Heart right ventricle (tissue), 16 donors: ENCODE measurements around the gene LAPTM5. TPM values are rescaled to one million over a fixed set of nuclear protein-coding genes. Genes with fewer than 3 reads are reported as not detected.

Experiments used
- ATAC-seq, 8 donors: fragments of 200-7000 bp; cut with Tn5 transposase; one replicate each; pipeline ENCODE4 v1.9.1; 2020; ENCODE audit warnings: mild to moderate bottlenecking in 8 of 8, moderate library complexity in 8 of 8, moderate number of reproducible peaks in 1 of 8
- DNase-seq, 2 donors: peaks; one replicate each; pipeline ENCODE4 v3.0.0-alpha.2; 2020
- H3K27ac ChIP-seq, 10 donors: fragments of 200-600 bp; sonication (generic) in 2 of 10; one replicate each; pipeline versions ENCODE4 v1.5.0 to v1.8.0; 2020 to 2022; ENCODE audit warnings: mild to moderate bottlenecking in 3 of 10
- H3K27me3 ChIP-seq, 7 donors: fragments of 200-600 bp; one replicate each; pipeline ENCODE4 v1.8.0; 2021 to 2022; ENCODE audit warnings: mild to moderate bottlenecking in 2 of 7
- H3K36me3 ChIP-seq, 9 donors: fragments of 200-600 bp; sonication (generic) in 1 of 9; one replicate each; pipeline versions ENCODE4 v1.5.0 to v1.8.0; 2020 to 2022; ENCODE audit warnings: mild to moderate bottlenecking in 2 of 9
- H3K4me1 ChIP-seq, 9 donors: fragments of 200-600 bp; sonication (generic) in 1 of 9; one replicate each; pipeline versions ENCODE4 v1.5.0 to v1.8.0; 2020 to 2022; ENCODE audit warnings: mild to moderate bottlenecking in 4 of 9
- H3K4me3 ChIP-seq, 10 donors: fragments of 200-600 bp; sonication (generic) in 2 of 10; one replicate each; pipeline versions ENCODE4 v1.5.0 to v1.8.0; 2020 to 2022; ENCODE audit warnings: mild to moderate bottlenecking in 7 of 10, moderate library complexity in 2 of 10
- H3K9me3 ChIP-seq, 11 donors: fragments of 200-600 bp in 10 of 11; sonication (generic) in 2 of 11; one replicate each; pipeline versions ENCODE4 v1.5.0 to v1.8.0; 2013 to 2022; ENCODE audit warnings: mild to moderate bottlenecking in 2 of 11, control low read depth in 1 of 11, moderate library complexity in 1 of 11
- WGBS, 2 donors: extraction: QIAGEN DNeasy Blood & Tissue Kit; methylation state at CpG; one replicate each; pipeline ENCODE4 v1.1.7; 2013; ENCODE audit warnings: inconsistent platforms in 1 of 2; 5-methylcytosine and 5-hydroxymethylcytosine counted together
- intact Hi-C, 10 donors: fragments of 100-400 bp; cut with DNase I; formaldehyde crosslinking; loops; one replicate each; pipeline versions ENCODE4 v1.11.1 to v1.14.2; 2022
- polyA plus RNA-seq, 2 donors: library from polyadenylated mRNA; stranded (reverse); fragments of 200-250 nt; gene quantifications; one replicate each; pipeline ENCODE4 v1.2.3, GENCODE V29; 2013
- total RNA-seq, 10 donors: library from RNA; stranded (reverse); fragmentation: NEBNext Ultra II Directional in 3 of 10; extraction: Animal tissue kit (Norgen Biotek cat#: 25700) in 3 of 10; gene quantifications; one replicate each; pipeline versions ENCODE4 v1.2.1 to v1.2.4, GENCODE V29; 2021 to 2023
- TF ChIP-seq, protein P1 (sequence below), 9 donors: fragments of 200-600 bp; sonication (generic) in 2 of 9; IDR thresholded peaks; one replicate each; pipeline versions ENCODE4 v1.5.0 to v1.8.0; 2021 to 2022; ENCODE audit warnings: antibody characterized with exemption in 9 of 9, mild to moderate bottlenecking in 5 of 9, moderate library complexity in 1 of 9
- donor health status: Arrhythmogenic right ventricular cardiomyopathy.
- donor health status: ischemic (EF 13 %, LVEDD 7.1; RV severe dilation, severe dysfunction).
- donor health status: healthy with polysubstance abuse.
- donor health status: DM: no; HTN: yes; CAD: no.
- donor health status: DM: no; HTN: no; CAD: no.
- donor health status: ischemic (EF 25% LVEDD 6.9; RV normal size, moderate dysfunction).
- donor health status: ischemic (EF 25% LVEDD 5.7; RV mildly dilated, moderate dysfunction).
- donor health status: healthy.
- donor health status: DM: yes; HTN: yes; CAD: no.
- donor health status: Ischemic cardiomyopathy.
- donor health status: ischemic (EF 35%, LVEDD 5.7; RV mildly dilated, moderate dysfunction).
- donor health status: nonischemic (EF 11% LVEDD 7.7; RV severe dilation, severe dysfunction).
- donor health status: DM: yes; HTN: yes; CAD: no.
- donor health status: PGD.
- donor health status: ischemic (EF 29% LVEDD 5.4; RV normal size, mild dysfunction).
- donor health status: nonischemic (EF 23%, LVEDD 6.1; RV moderate dilation, normal function).

Gene LAPTM5
- total and polyA plus RNA-seq, 12 donors = 5.9 to 114 (median 13.9) TPM

DNA sequence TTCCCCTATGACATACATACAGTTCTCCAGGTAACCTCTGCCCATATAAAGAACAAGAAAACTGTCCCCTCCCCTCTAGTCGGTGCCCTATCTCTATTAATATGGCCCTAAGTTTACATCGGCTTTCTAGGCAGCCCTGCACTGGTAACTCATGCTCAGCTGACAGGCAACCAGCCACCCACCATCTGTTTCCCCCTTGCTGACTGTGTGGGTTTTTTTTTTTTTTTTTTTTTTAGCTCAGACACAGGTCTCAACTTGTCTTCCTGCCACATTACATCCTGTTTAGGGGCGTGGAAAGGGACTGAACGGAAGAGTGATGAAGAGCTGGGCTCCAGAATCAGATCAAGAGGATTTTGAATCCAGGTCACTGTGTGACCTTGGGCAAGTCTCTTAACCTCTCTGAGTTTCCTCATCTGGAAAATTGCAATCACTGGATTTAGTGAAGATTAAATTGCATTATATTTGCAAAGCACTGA is 14.0 kb downstream of the LAPTM5 start:
- Histone ChIP-seq H3K9me3 (no peaks in the 10 kb centered on the region), H3K4me3 (peak overlapping the region in 1 of 10 donors; percentile 14), H3K36me3 (peaks cover 0 to 55% (median 0%) of the 10 kb centered on the region in 9 donors), H3K27me3 (peaks cover 0 to 5% (median 0%) of the 10 kb centered on the region in 7 donors), H3K27ac (peak overlapping the region in 1 of 10 donors; percentile 85), H3K4me1 (peaks cover 0 to 81% (median 0%) of the 10 kb centered on the region in 9 donors)
- no peak for DNase-seq
- intact Hi-C loops = no loop called here
- TF ChIP-seq, protein P1, sequence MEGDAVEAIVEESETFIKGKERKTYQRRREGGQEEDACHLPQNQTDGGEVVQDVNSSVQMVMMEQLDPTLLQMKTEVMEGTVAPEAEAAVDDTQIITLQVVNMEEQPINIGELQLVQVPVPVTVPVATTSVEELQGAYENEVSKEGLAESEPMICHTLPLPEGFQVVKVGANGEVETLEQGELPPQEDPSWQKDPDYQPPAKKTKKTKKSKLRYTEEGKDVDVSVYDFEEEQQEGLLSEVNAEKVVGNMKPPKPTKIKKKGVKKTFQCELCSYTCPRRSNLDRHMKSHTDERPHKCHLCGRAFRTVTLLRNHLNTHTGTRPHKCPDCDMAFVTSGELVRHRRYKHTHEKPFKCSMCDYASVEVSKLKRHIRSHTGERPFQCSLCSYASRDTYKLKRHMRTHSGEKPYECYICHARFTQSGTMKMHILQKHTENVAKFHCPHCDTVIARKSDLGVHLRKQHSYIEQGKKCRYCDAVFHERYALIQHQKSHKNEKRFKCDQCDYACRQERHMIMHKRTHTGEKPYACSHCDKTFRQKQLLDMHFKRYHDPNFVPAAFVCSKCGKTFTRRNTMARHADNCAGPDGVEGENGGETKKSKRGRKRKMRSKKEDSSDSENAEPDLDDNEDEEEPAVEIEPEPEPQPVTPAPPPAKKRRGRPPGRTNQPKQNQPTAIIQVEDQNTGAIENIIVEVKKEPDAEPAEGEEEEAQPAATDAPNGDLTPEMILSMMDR (IDR thresholded peaks at IDR 0.05) = no peak
- WGBS, 2 donors = 50 to 74% methylated on average over 4 of the region's 4 CpGs
- ATAC-seq = peak in 4 of 8 donors; percentile 18 to 37 (median 24)

DNA sequence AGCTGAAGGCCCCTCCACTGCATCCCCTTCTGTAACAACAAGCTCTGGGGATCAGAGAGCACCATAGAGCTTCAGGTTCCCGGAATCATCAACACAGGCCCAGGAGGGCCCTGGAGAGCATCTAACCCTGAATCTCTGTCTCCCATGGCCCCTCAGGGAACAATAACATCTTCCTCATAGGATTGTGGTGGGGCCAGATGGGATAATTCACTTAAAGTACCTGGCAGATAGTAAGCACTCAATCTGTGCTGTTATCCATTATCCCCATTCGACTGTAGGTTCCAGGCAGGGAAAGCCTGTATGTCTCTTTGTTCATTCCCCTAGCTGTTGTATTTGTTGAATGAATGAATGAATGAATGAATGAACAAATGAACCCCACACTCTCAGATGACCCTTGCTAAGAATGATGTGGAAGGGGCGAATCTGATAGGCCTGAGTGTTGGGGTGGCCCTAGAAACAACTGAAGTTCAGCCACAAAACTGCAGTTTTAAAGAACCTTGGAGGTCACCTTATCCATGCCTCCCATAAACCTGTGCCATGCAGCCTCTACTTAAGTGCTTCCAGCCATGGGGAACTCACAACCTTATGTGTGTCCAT is 14.5 kb downstream of the LAPTM5 start:
- WGBS, 2 donors = 91 to 93% methylated on average over 3 of the region's 3 CpGs
- intact Hi-C loops = no loop called here
- Histone ChIP-seq H3K27ac (peak overlapping the region in 1 of 10 donors; percentile 38), H3K9me3 (no peaks in the 10 kb centered on the region), H3K36me3 (peaks cover 0 to 61% (median 0%) of the 10 kb centered on the region in 9 donors), H3K27me3 (peaks cover 0 to 5% (median 0%) of the 10 kb centered on the region in 7 donors), H3K4me3 (no peak overlapping the region), H3K4me1 (peaks cover 0 to 75% (median 0%) of the 10 kb centered on the region in 9 donors)
- TF ChIP-seq, protein P1 (IDR thresholded peaks at IDR 0.05) = no peak
- ATAC-seq (no peak), DNase-seq (no peak)

GRCh38 chr1:30742300-30742962 is 15.1 kb downstream of the LAPTM5 start:
- peaks cover 0 to 69% (median 0%) of the 10 kb centered on the region in 9 donors for H3K4me1 ChIP-seq
- ATAC-seq (no peak), DNase-seq (no peak)
- 80 to 86% methylated on average over 11 of the region's 11 CpGs for WGBS, 2 donors
- peaks cover 0 to 5% (median 0%) of the 10 kb centered on the region in 7 donors for H3K27me3 ChIP-seq
- TF ChIP-seq, protein P1 (IDR thresholded peaks at IDR 0.05) = no peak
- intact Hi-C loops = no loop called here
- no peak overlapping the region for H3K4me3 ChIP-seq
- no peak overlapping the region for H3K27ac ChIP-seq
- peaks cover 0 to 67% (median 0%) of the 10 kb centered on the region in 9 donors for H3K36me3 ChIP-seq
- H3K9me3 ChIP-seq = no peaks in the 10 kb centered on the region

- H3K4me1 ChIP-seq = peaks cover 0 to 58% (median 0%) of the 10 kb centered on the region in 9 donors
- peaks cover 0 to 5% (median 0%) of the 10 kb centered on the region in 7 donors for H3K27me3 ChIP-seq
- H3K4me3 ChIP-seq = no peak overlapping the region
- H3K9me3 ChIP-seq = no peaks in the 10 kb centered on the region
- H3K27ac ChIP-seq = peak overlapping the region in 1 of 10 donors; percentile 57
- ATAC-seq = no peak
- TF ChIP-seq, protein P1 (IDR thresholded peaks at IDR 0.05) = no peak
- intact Hi-C loops = no loop called here
- no peak for DNase-seq
- H3K36me3 ChIP-seq = peaks cover 0 to 71% (median 0%) of the 10 kb centered on the region in 9 donors
- 62 to 66% methylated on average over 12 of the region's 12 CpGs for WGBS, 2 donors
Observed at GRCh38 chr1:30741239-30741894, 16.2 kb downstream of the LAPTM5 start.
